OCI-LY7 (cell line): ENCODE data around the gene RHEX. TPM values are rescaled to one million over a fixed set of nuclear protein-coding genes. Genes with fewer than 3 reads are reported as not detected.

ENCODE experiments used
- BruUV-seq: library from RNA; stranded (reverse); fragments of 400-500 nt; replicated peaks from 2 replicates; lab custom pipeline; 2021; lab: Mats Ljungman, UMichigan
- CTCF ChIA-PET: fragments of 300-600 bp; sonication (Branson Sonifier 250); formaldehyde crosslinking; loops from one replicate; lab custom pipeline; 2022; ENCODE audit warnings: antibody characterized with exemption; ENCODE audit not compliant: unreplicated experiment; lab: Charles Lee
- POLR2A ChIA-PET: fragments of 300-600 bp; sonication (Branson Sonifier 250); formaldehyde crosslinking; loops from one replicate; lab custom pipeline; 2022; ENCODE audit warnings: antibody characterized with exemption; lab: Charles Lee
- DNase-seq: peaks from one replicate; pipeline ENCODE4 v3.0.0-alpha.2; 2015; ENCODE audit warnings: low spot score
- H2AFZ ChIP-seq: fragments of 200-600 bp; sonication (generic), shearing (Covaris generic); 2 replicates; pipeline ENCODE4 v1.6.1; 2014; ENCODE audit warnings: mild to moderate bottlenecking, antibody characterized with exemption, low read length, moderate library complexity
- H3K27ac ChIP-seq: fragments of 200-600 bp; sonication (generic); 2 replicates; pipeline ENCODE4 v1.5.1; 2014; ENCODE audit warnings: mixed run types, low read depth, mild to moderate bottlenecking, moderate library complexity, low read length, inconsistent platforms; ENCODE audit not compliant: poor library complexity, severe bottlenecking
- H3K36me3 ChIP-seq: fragments of 200-600 bp; sonication (generic); 2 replicates; pipeline ENCODE4 v1.6.1; 2014; ENCODE audit warnings: mild to moderate bottlenecking, antibody characterized with exemption, low read length, moderate library complexity, mixed read lengths; ENCODE audit not compliant: insufficient read depth
- H3K4me1 ChIP-seq: fragments of 200-600 bp; sonication (generic); 2 replicates; pipeline ENCODE4 v1.5.1; 2014; ENCODE audit warnings: mild to moderate bottlenecking, low read length; ENCODE audit not compliant: insufficient read depth, poor library complexity, severe bottlenecking
- H3K4me2 ChIP-seq: fragments of 200-600 bp; sonication (generic); 2 replicates; pipeline ENCODE4 v1.6.1; 2014; ENCODE audit warnings: mild to moderate bottlenecking, low read length
- H3K4me3 ChIP-seq: fragments of 200-600 bp; sonication (generic); 2 replicates; pipeline ENCODE4 v1.5.1; 2014; ENCODE audit warnings: mild to moderate bottlenecking, low read depth, low read length; ENCODE audit not compliant: poor library complexity, severe bottlenecking
- H3K79me2 ChIP-seq: fragments of 200-600 bp; sonication (generic); 2 replicates; pipeline ENCODE4 v1.6.1; 2016; ENCODE audit warnings: low read depth, mild to moderate bottlenecking, low read length, moderate library complexity, mixed read lengths; ENCODE audit not compliant: insufficient read depth
- H3K9me2 ChIP-seq: fragments of 200-600 bp; sonication (generic); 2 replicates; pipeline ENCODE4 v1.6.1; 2016; ENCODE audit warnings: mild to moderate bottlenecking, low read length, mixed read lengths; ENCODE audit not compliant: insufficient read depth
- H3K9me3 ChIP-seq: fragments of 200-600 bp; sonication (generic); 2 replicates; pipeline ENCODE4 v1.6.1; 2014; ENCODE audit warnings: mild to moderate bottlenecking, mixed run types, low read length, mixed read lengths
- H4K20me1 ChIP-seq: fragments of 200-600 bp; sonication (generic); 2 replicates; pipeline ENCODE4 v1.6.1; 2014; ENCODE audit warnings: mild to moderate bottlenecking, antibody characterized with exemption, low read length, moderate library complexity, mixed read lengths; ENCODE audit not compliant: insufficient read depth
- EZH2phosphoT487 ChIP-seq: fragments of 200-600 bp; sonication (generic); IDR thresholded peaks from 2 replicates; pipeline ENCODE4 v1.6.1; 2018; ENCODE audit warnings: low read depth, borderline replicate concordance, mild to moderate bottlenecking, mixed run types, antibody characterized with exemption, low read length, moderate library complexity, mixed read lengths
- intact Hi-C: fragments of 100-400 bp; cut with micrococcal nuclease; formaldehyde crosslinking; loops from one replicate; pipeline ENCODE4 v1.10.0; 2022; ENCODE audit not compliant: unreplicated experiment
- total RNA-seq, 2 experiments: library from RNA; depleted of rRNA in 1 of 2; stranded (reverse); fragments of >200 nt in 1 of 2; shearing (Covaris generic) in 1 of 2; gene quantifications; 2 replicates each; pipeline ENCODE4 v1.2.3, GENCODE V29; 2014 to 2022
- TF ChIP-seq, protein P1 (sequence below): fragments of 200-600 bp; sonication (generic); conservative IDR thresholded peaks from 2 replicates; pipeline ENCODE4 v1.5.1; 2014; ENCODE audit warnings: mild to moderate bottlenecking, antibody characterized with exemption, low read length, moderate library complexity, mixed read lengths

Gene RHEX
- total RNA-seq, 2 experiments from 2014 or later: 5.0 to 9.9 TPM

DNA sequence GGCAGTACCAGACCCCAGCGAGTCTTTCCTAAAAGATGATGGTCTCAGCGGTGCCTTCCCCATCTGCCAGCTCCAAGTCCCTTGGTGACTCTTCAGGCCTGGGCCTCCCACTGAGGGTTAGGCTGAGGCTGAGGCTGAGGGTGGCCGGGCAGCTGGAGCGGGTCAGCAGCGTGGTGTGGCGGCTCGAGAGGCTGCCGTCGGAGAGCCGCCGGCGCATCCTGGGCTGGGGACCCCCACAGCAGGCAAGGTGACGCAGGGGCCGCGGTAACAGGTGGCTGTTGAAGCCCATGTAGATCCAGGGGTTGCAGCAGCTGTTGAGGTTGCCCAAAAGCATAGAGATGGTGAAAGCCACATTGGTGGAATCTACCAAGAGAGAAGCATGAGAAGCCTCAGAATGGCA lies 57.2 kb downstream of the RHEX start:
- TF ChIP-seq EZH2phosphoT487: no peak
- TF ChIP-seq, protein P1, sequence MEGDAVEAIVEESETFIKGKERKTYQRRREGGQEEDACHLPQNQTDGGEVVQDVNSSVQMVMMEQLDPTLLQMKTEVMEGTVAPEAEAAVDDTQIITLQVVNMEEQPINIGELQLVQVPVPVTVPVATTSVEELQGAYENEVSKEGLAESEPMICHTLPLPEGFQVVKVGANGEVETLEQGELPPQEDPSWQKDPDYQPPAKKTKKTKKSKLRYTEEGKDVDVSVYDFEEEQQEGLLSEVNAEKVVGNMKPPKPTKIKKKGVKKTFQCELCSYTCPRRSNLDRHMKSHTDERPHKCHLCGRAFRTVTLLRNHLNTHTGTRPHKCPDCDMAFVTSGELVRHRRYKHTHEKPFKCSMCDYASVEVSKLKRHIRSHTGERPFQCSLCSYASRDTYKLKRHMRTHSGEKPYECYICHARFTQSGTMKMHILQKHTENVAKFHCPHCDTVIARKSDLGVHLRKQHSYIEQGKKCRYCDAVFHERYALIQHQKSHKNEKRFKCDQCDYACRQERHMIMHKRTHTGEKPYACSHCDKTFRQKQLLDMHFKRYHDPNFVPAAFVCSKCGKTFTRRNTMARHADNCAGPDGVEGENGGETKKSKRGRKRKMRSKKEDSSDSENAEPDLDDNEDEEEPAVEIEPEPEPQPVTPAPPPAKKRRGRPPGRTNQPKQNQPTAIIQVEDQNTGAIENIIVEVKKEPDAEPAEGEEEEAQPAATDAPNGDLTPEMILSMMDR: no peak
- Histone ChIP-seq H3K79me2 (no peaks in the 10 kb centered on the region), H3K36me3 (no peaks in the 10 kb centered on the region), H3K4me2 (no peak overlapping the region), H3K4me1 (peaks cover 6% of the 10 kb centered on the region), H4K20me1 (no peaks in the 10 kb centered on the region), H3K4me3 (no peak overlapping the region), H3K27ac (no peak overlapping the region), H3K9me2 (no peaks in the 10 kb centered on the region), H3K9me3 (no peaks in the 10 kb centered on the region), H2AFZ (no peak overlapping the region)
- ChIA-PET CTCF (interaction anchor here (2.2 kb wide), 1 partner anchor 81 kb away, joined by 7 read pairs; no protein-coding TSS in a partner anchor), POLR2A (interaction anchor here (1.9 kb wide), 1 partner anchor 124 kb away, joined by 5 read pairs; no protein-coding TSS in a partner anchor)
- DNase-seq: no peak
- intact Hi-C loops: no loop called here
- BruUV-seq: no TSS peak

DNA sequence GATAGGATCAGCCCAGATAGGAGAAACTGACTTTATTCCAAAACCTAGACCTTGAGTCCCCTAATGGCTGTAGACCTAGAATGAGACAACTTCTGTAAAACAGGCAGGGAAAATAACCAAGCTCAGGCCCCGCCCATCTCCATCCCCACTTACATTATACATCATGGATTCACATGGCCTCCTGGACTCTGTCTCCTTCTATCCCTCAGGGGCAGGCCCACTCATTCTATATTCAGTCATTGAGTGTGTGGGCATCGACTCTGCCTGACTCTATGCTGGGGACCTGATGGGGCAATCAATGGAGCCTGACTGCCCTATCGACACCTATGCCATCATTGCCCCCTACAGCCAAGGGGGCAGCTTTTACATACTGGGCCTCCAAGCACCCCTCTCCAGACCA lies 57.8 kb downstream of the RHEX start:
- CTCF ChIA-PET: interaction anchor here (2.2 kb wide), 1 partner anchor 81 kb away, joined by 7 read pairs; no protein-coding TSS in a partner anchor
- BruUV-seq: no TSS peak

More for the DNA sequence above, 57.8 kb downstream of the RHEX start:
- DNase-seq: no peak
- Histone ChIP-seq H3K9me3 (no peaks in the 10 kb centered on the region), H4K20me1 (no peaks in the 10 kb centered on the region), H3K9me2 (no peaks in the 10 kb centered on the region), H3K27ac (no peak overlapping the region), H3K4me2 (no peak overlapping the region), H3K79me2 (no peaks in the 10 kb centered on the region), H3K36me3 (no peaks in the 10 kb centered on the region), H3K4me3 (no peak overlapping the region), H2AFZ (no peak overlapping the region), H3K4me1 (peaks cover 6% of the 10 kb centered on the region)
- POLR2A ChIA-PET: interaction anchor here (0.7 to 1.9 kb wide), 2 partner anchors 17 to 125 kb away, joined by 3 to 5 read pairs; no protein-coding TSS in a partner anchor
- intact Hi-C loops: no loop called here
- TF ChIP-seq, protein P1: no peak
- no peak for TF ChIP-seq EZH2phosphoT487
